Measurements from ENCODE around the gene LCN6.

DNA sequence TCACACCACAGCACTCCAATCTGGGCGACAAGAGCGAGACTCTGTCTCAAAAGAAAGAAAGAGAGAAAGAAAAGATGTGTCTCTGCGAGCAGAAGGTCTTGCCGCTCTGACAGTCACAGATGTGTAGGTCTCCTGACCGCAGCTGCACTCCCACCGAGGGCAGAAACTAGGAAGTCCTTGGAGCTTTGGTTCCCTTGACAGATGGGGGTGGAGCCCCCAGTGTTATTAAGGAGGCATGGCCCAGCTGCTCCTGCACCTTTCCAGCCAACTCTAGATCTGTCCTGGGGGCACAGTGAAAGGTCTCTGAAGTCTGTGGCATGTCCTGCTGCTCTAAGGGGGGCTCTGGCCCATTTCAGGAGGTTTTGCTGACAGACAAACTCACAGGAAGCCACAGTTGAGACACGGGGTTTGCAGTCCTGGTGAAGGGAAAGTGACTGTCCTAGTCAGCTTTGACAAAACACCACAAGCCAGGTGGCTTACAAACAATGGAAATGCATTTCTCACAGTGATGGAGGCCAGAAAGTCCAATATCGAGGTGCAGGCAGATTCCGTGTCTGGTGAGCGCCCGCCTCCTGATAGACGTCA is 45.0 kb downstream of the LCN6 start:
- TF ChIP-seq, protein P1, sequence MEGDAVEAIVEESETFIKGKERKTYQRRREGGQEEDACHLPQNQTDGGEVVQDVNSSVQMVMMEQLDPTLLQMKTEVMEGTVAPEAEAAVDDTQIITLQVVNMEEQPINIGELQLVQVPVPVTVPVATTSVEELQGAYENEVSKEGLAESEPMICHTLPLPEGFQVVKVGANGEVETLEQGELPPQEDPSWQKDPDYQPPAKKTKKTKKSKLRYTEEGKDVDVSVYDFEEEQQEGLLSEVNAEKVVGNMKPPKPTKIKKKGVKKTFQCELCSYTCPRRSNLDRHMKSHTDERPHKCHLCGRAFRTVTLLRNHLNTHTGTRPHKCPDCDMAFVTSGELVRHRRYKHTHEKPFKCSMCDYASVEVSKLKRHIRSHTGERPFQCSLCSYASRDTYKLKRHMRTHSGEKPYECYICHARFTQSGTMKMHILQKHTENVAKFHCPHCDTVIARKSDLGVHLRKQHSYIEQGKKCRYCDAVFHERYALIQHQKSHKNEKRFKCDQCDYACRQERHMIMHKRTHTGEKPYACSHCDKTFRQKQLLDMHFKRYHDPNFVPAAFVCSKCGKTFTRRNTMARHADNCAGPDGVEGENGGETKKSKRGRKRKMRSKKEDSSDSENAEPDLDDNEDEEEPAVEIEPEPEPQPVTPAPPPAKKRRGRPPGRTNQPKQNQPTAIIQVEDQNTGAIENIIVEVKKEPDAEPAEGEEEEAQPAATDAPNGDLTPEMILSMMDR (IDR thresholded peaks at IDR 0.05; ENCODE audit: low read depth, low read length, poor library complexity, severe bottlenecking): no peak
- no peak for TF ChIP-seq EZH2phosphoT487 (IDR thresholded peaks at IDR 0.05; ENCODE audit: borderline replicate concordance, low read length)
